ENCODE measurements around the gene GNPTG.

The GNPTG gene

DNA sequence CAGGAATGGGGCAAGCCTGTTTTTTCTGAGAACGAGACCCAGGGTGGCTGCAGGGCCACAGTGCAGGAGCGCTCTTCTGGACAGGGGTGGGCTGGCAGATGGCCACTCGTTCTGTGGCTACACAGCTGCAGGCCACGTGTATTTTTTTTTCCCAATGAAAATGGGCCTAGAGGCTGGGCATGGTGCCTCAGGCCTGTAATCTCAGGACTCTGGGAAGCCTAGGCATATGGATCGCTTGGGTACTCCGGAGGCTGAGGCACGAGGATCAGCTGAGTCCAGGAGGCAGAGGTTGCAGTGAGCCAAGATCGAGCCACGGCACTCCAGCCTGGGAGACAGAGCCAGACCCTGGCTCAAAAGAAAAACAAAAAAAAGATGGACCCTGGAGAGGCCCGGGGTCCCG, 56.0 kb downstream of the GNPTG start:
- no peak for DNase-seq (ENCODE audit: extremely low spot score)
- CTCF ChIA-PET = interaction anchor here (1.3 to 2.7 kb wide), 3 partner anchors 44 to 315 kb away, joined by 3 to 8 read pairs (median 4); no protein-coding TSS in a partner anchor
- no peak for TF ChIP-seq CTCF (IDR thresholded peaks at IDR 0.05; ENCODE audit: control extremely low read depth, extremely low read depth, low read depth, missing control alignments)
- POLR2A ChIA-PET = no interaction called here

DNA sequence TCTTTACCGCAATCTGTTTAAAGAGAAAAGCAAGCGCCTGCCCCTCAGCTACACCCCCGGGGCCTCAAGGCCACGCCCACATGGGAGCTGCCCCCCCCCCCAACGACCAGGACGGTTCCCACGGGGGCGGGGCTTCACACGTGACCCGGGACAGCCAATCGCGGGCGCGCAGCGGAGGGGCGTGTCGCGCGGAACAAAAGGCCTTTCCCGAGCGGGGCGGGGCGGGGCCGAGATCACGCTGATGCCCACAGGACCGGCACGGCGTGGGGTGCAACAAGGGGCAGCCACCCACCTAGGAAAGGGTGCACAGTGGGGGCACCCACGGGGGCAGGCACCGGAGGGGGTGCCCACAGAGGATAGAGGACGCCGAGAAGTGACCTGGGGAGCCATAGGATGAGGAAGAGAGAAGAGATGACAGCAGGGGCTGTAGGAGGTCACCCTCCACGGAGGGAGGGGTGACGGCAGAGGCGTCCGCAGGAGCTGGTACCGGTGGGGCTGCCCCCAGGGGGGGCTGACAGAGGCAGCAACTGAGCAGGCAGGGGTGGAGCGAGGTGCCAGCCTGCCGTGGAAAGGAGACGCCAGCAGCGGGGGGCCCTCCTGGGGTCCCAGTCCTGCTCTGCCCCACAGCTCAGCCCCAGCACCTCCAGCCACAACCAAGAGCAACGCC, 56.6 kb downstream of the GNPTG start:
- DNase-seq (ENCODE audit: extremely low spot score) = peak; percentile 96
- ChIA-PET CTCF (interaction anchor here (1.3 to 1.8 kb wide), 2 partner anchors 46 to 315 kb away, joined by 3 to 4 read pairs; no protein-coding TSS in a partner anchor), POLR2A (interaction anchor here (0.5 to 0.7 kb wide), 3 partner anchors 8 to 82 kb away, joined by 3 to 7 read pairs (median 4); no protein-coding TSS in a partner anchor)
- TF ChIP-seq CTCF (IDR thresholded peaks at IDR 0.05; ENCODE audit: control extremely low read depth, extremely low read depth, low read depth, missing control alignments) = no peak

DNA sequence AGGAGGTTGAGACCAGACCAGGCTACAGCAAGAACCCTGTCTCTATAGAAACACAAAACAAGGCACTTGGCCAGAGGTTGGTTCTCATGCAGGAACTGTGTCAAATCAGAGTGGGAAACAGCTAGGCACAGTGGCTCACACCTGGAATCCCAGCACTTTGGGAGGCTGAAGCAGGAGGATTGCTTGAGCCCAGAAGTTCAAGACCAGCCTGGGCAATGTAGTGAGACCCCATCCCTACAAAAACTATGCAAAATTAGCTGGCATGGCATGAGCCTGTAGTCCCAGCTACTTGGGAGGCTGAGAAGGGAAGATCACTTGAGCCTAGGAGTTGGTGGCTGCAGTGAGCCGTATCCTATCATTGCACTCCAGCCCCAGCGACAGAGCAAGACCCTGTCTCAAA, 61.1 kb downstream of the GNPTG start:
- ChIA-PET CTCF (interaction anchor here (1.0 to 1.4 kb wide), 4 partner anchors 9 to 75 kb away, joined by 3 to 7 read pairs (median 4); no protein-coding TSS in a partner anchor), POLR2A (no interaction called here)
- DNase-seq (ENCODE audit: extremely low spot score) = no peak
- TF ChIP-seq CTCF (IDR thresholded peaks at IDR 0.05; ENCODE audit: control extremely low read depth, extremely low read depth, low read depth, missing control alignments) = no peak
